ENCODE measurements around the gene NUDCD3. TPM values are rescaled to one million over a fixed set of nuclear protein-coding genes. Genes with fewer than 3 reads are reported as not detected.
"Not testable (repeated sequence)": the region's sequence is repeated elsewhere in the genome, so short reads cannot be mapped to it uniquely, and the experiment has no call there.

NUDCD3 gene
- total and polyA plus RNA-seq, 9 donors = 60.0 to 90.4 (median 79.6) TPM

- WGBS (ENCODE audit: insufficient coverage) = 87% methylated on average over 4 of the region's 6 CpGs
- Histone ChIP-seq H3K4me3 (ENCODE audit: low read length) (no peak overlapping the region), H3K27me3 (ENCODE audit: control insufficient read depth, insufficient read depth, low read length) (no peaks in the 10 kb centered on the region), H3K4me1 (ENCODE audit: control insufficient read depth, insufficient read depth, low read length) (peaks cover 5% of the 10 kb centered on the region), H3K27ac (ENCODE audit: low read length) (no peak overlapping the region), H3K36me3 (ENCODE audit: control insufficient read depth, insufficient read depth, low read length) (peaks cover 2% of the 10 kb centered on the region), H3K9me3 (replicated peaks; ENCODE audit: control insufficient read depth, low read depth, low read length) (no peaks in the 10 kb centered on the region)
- no peak for DNase-seq
Observed at GRCh38 chr7:44432381-44432977, 58.0 kb downstream of the NUDCD3 start.

GRCh38 chr7:44431091-44431608 lies 59.3 kb downstream of the NUDCD3 start:
- Histone ChIP-seq H3K27me3 (ENCODE audit: control insufficient read depth, insufficient read depth, low read length) (no peaks in the 10 kb centered on the region), H3K4me3 (ENCODE audit: low read length) (no peak overlapping the region), H3K36me3 (ENCODE audit: control insufficient read depth, insufficient read depth, low read length) (peaks cover 4% of the 10 kb centered on the region), H3K27ac (ENCODE audit: low read length) (no peak overlapping the region), H3K9me3 (replicated peaks; ENCODE audit: control insufficient read depth, low read depth, low read length) (no peaks in the 10 kb centered on the region), H3K4me1 (ENCODE audit: control insufficient read depth, insufficient read depth, low read length) (peaks cover 5% of the 10 kb centered on the region)
- no peak for DNase-seq
- 100% methylated on average over 1 of the region's 2 CpGs for WGBS (ENCODE audit: insufficient coverage)

GRCh38 chr7:44430054-44430453 lies 60.4 kb downstream of the NUDCD3 start:
- Histone ChIP-seq H3K36me3 (ENCODE audit: control insufficient read depth, insufficient read depth, low read length) (peaks cover 11% of the 10 kb centered on the region), H3K4me3 (ENCODE audit: low read length) (no peak overlapping the region), H3K9me3 (replicated peaks; ENCODE audit: control insufficient read depth, low read depth, low read length) (no peaks in the 10 kb centered on the region), H3K27me3 (ENCODE audit: control insufficient read depth, insufficient read depth, low read length) (no peaks in the 10 kb centered on the region), H3K27ac (ENCODE audit: low read length) (no peak overlapping the region), H3K4me1 (ENCODE audit: control insufficient read depth, insufficient read depth, low read length) (peaks cover 5% of the 10 kb centered on the region)
- WGBS (ENCODE audit: insufficient coverage) = 78% methylated on average over 3 of the region's 4 CpGs
- DNase-seq = no peak

GRCh38 chr7:44424762-44425161 lies 65.7 kb downstream of the NUDCD3 start:
- H3K4me1 ChIP-seq (ENCODE audit: control insufficient read depth, insufficient read depth, low read length); H3K36me3 ChIP-seq (ENCODE audit: control insufficient read depth, insufficient read depth, low read length); H3K27me3 ChIP-seq (ENCODE audit: control insufficient read depth, insufficient read depth, low read length); H3K9me3 ChIP-seq (replicated peaks; ENCODE audit: control insufficient read depth, low read depth, low read length); H3K27ac ChIP-seq (ENCODE audit: low read length); H3K4me3 ChIP-seq (ENCODE audit: low read length); DNase-seq: not testable (repeated sequence)
- WGBS (ENCODE audit: insufficient coverage) = no CpG with 5 or more reads among the region's 2 CpGs

- no peak for DNase-seq
- no peak overlapping the region for H3K4me3 ChIP-seq (ENCODE audit: low read length)
- 90% methylated on average over 2 of the region's 6 CpGs for WGBS (ENCODE audit: insufficient coverage)
- no peak overlapping the region for H3K27ac ChIP-seq (ENCODE audit: low read length)
- H3K27me3 ChIP-seq (ENCODE audit: control insufficient read depth, insufficient read depth, low read length) = no peaks in the 10 kb centered on the region
- H3K36me3 ChIP-seq (ENCODE audit: control insufficient read depth, insufficient read depth, low read length) = peaks cover 9% of the 10 kb centered on the region
- H3K9me3 ChIP-seq (replicated peaks; ENCODE audit: control insufficient read depth, low read depth, low read length) = no peaks in the 10 kb centered on the region
- no peaks in the 10 kb centered on the region for H3K4me1 ChIP-seq (ENCODE audit: control insufficient read depth, insufficient read depth, low read length)
Observed at GRCh38 chr7:44416941-44417340, 73.5 kb downstream of the NUDCD3 start.

- DNase-seq = no peak
Observed at GRCh38 chr7:44415510-44415909, 74.9 kb downstream of the NUDCD3 start.

GRCh38 chr7:44415047-44415446 lies 75.4 kb downstream of the NUDCD3 start:
- no peaks in the 10 kb centered on the region for H3K27me3 ChIP-seq (ENCODE audit: control insufficient read depth, insufficient read depth, low read length)
- H3K27ac ChIP-seq (ENCODE audit: low read length) = no peak overlapping the region
- no peaks in the 10 kb centered on the region for H3K4me1 ChIP-seq (ENCODE audit: control insufficient read depth, insufficient read depth, low read length)
- H3K9me3 ChIP-seq (replicated peaks; ENCODE audit: control insufficient read depth, low read depth, low read length) = peaks cover 5% of the 10 kb centered on the region
- no CpG with 5 or more reads among the region's 1 CpG for WGBS (ENCODE audit: insufficient coverage)
- peaks cover 12% of the 10 kb centered on the region for H3K36me3 ChIP-seq (ENCODE audit: control insufficient read depth, insufficient read depth, low read length)
- H3K4me3 ChIP-seq (ENCODE audit: low read length) = no peak overlapping the region
- DNase-seq = no peak

More at GRCh38 chr7:44415510-44415909, 74.9 kb downstream of the NUDCD3 start:
- Histone ChIP-seq H3K4me1 (ENCODE audit: control insufficient read depth, insufficient read depth, low read length) (no peaks in the 10 kb centered on the region), H3K4me3 (ENCODE audit: low read length) (no peak overlapping the region), H3K9me3 (replicated peaks; ENCODE audit: control insufficient read depth, low read depth, low read length) (peaks cover 3% of the 10 kb centered on the region), H3K27me3 (ENCODE audit: control insufficient read depth, insufficient read depth, low read length) (no peaks in the 10 kb centered on the region), H3K27ac (ENCODE audit: low read length) (no peak overlapping the region), H3K36me3 (ENCODE audit: control insufficient read depth, insufficient read depth, low read length) (peaks cover 12% of the 10 kb centered on the region)
- no CpG with 5 or more reads among the region's 3 CpGs for WGBS (ENCODE audit: insufficient coverage)

- peaks cover 5% of the 10 kb centered on the region for H3K9me3 ChIP-seq (replicated peaks; ENCODE audit: control insufficient read depth, low read depth, low read length)
- no CpG with 5 or more reads among the region's 2 CpGs for WGBS (ENCODE audit: insufficient coverage)
- no peaks in the 10 kb centered on the region for H3K27me3 ChIP-seq (ENCODE audit: control insufficient read depth, insufficient read depth, low read length)
- peaks cover 6% of the 10 kb centered on the region for H3K4me1 ChIP-seq (ENCODE audit: control insufficient read depth, insufficient read depth, low read length)
- no peak for DNase-seq
- no peak overlapping the region for H3K4me3 ChIP-seq (ENCODE audit: low read length)
- peaks cover 8% of the 10 kb centered on the region for H3K36me3 ChIP-seq (ENCODE audit: control insufficient read depth, insufficient read depth, low read length)
- no peak overlapping the region for H3K27ac ChIP-seq (ENCODE audit: low read length)
Observed at GRCh38 chr7:44411306-44411705, 79.2 kb downstream of the NUDCD3 start.

DNA sequence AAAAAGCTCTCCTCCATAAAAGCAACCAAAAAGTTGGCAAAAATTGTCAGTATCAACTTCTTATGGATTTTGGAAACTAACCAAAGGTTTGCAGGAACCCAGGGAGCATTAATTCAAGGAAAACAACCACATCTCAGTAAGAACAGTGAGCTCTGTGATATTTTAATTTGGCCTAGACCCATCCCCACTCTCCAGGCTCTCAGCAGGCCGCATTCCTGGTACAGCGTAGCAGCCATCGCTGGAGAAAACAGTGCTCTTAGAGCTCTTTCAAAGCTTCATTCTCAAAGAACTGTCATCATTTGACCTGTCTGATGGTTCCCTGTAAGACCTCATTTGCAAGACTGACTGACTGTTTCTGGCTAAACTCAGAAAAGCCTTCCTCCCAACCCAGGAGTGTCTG lies 81.9 kb downstream of the NUDCD3 start:
- Histone ChIP-seq H3K36me3 (ENCODE audit: control insufficient read depth, insufficient read depth, low read length) (peaks cover 19% of the 10 kb centered on the region), H3K4me3 (ENCODE audit: low read length) (no peak overlapping the region), H3K27me3 (ENCODE audit: control insufficient read depth, insufficient read depth, low read length) (no peaks in the 10 kb centered on the region), H3K27ac (ENCODE audit: low read length) (peak overlapping the region; percentile 15), H3K4me1 (ENCODE audit: control insufficient read depth, insufficient read depth, low read length) (peaks cover 6% of the 10 kb centered on the region), H3K9me3 (replicated peaks; ENCODE audit: control insufficient read depth, low read depth, low read length) (peaks cover 5% of the 10 kb centered on the region)
- peak; percentile 16 for DNase-seq
- WGBS (ENCODE audit: insufficient coverage) = 51% methylated on average over 3 of the region's 3 CpGs

DNA sequence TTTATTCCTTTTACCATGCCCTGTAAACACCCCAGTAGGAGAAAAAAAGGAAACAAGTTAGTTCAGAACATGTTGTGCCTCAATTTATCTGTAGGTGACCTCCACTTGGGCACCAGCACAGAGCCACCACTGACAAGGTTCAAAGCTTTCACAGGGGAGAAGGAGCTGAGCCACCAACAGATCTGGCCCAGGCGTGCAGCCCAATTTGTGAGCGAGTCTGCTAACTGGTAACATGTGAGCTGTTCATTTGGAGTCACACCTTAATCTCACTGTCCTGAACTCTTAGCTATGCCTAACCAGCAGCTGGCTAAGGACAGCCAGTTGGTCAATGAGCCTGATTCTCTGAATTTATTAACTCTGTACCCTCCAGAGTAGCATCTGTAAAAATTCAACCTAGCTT lies 86.7 kb downstream of the NUDCD3 start:
- Histone ChIP-seq H3K9me3 (replicated peaks; ENCODE audit: control insufficient read depth, low read depth, low read length) (no peaks in the 10 kb centered on the region), H3K36me3 (ENCODE audit: control insufficient read depth, insufficient read depth, low read length) (peaks cover 31% of the 10 kb centered on the region)
- WGBS (ENCODE audit: insufficient coverage) = 95% methylated on average over 2 of the region's 2 CpGs

More for the DNA sequence above, 86.7 kb downstream of the NUDCD3 start:
- H3K4me1 ChIP-seq (ENCODE audit: control insufficient read depth, insufficient read depth, low read length) = peaks cover 29% of the 10 kb centered on the region
- no peak overlapping the region for H3K27ac ChIP-seq (ENCODE audit: low read length)
- H3K27me3 ChIP-seq (ENCODE audit: control insufficient read depth, insufficient read depth, low read length) = no peaks in the 10 kb centered on the region
- no peak for DNase-seq
- H3K4me3 ChIP-seq (ENCODE audit: low read length) = no peak overlapping the region

Data from muscle of leg (tissue), 11 donors.